GM12873 (cell line): ENCODE data around the gene POFUT2.

Source experiments
- TF ChIP-seq, protein P1 (sequence below): IDR thresholded peaks from 2 replicates; pipeline ENCODE4 v1.5.1; 2012; ENCODE audit warnings: low read depth, mild to moderate bottlenecking, moderate library complexity, low read length, control low read depth; ENCODE audit not compliant: insufficient read depth; ENCODE audit errors: missing control alignments

POFUT2 gene

DNA sequence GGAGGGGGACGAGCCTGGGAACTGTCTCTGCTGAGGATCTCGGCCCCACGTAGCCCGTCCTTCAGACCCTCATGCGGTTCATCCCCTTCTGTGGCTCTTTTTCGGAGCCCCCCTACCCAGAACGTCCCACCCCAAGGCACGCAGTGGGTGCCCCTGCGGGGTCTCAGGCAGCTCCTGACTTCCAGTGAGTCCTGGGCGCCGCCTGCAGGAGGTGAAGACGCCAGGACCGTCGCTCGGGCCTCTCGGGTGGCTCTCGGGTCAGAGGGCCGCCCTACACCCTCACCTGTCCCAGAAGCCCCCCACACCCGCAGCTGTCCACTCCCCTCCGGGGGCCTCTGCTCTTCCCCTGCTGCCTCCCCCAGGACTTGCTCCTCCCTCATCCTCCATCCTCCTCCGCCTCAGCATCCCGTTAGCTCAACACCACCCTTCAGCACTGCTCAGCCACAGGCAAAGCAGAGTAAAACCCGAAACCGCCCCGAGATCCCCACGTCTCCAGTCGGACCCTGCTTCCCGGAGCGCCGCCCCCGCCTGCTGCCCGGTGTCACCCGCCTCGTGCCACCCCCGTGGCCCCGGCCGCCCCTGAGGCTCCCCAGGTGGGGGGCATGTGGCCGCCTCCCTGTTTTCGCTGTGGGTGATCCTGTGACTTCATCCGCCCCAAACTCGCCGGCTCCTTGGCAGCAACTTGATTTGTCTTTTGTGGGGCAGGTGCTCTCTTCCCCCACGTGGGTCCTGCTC, 13.3 kb upstream of the POFUT2 start:
- TF ChIP-seq, protein P1, sequence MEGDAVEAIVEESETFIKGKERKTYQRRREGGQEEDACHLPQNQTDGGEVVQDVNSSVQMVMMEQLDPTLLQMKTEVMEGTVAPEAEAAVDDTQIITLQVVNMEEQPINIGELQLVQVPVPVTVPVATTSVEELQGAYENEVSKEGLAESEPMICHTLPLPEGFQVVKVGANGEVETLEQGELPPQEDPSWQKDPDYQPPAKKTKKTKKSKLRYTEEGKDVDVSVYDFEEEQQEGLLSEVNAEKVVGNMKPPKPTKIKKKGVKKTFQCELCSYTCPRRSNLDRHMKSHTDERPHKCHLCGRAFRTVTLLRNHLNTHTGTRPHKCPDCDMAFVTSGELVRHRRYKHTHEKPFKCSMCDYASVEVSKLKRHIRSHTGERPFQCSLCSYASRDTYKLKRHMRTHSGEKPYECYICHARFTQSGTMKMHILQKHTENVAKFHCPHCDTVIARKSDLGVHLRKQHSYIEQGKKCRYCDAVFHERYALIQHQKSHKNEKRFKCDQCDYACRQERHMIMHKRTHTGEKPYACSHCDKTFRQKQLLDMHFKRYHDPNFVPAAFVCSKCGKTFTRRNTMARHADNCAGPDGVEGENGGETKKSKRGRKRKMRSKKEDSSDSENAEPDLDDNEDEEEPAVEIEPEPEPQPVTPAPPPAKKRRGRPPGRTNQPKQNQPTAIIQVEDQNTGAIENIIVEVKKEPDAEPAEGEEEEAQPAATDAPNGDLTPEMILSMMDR, result no peak

DNA sequence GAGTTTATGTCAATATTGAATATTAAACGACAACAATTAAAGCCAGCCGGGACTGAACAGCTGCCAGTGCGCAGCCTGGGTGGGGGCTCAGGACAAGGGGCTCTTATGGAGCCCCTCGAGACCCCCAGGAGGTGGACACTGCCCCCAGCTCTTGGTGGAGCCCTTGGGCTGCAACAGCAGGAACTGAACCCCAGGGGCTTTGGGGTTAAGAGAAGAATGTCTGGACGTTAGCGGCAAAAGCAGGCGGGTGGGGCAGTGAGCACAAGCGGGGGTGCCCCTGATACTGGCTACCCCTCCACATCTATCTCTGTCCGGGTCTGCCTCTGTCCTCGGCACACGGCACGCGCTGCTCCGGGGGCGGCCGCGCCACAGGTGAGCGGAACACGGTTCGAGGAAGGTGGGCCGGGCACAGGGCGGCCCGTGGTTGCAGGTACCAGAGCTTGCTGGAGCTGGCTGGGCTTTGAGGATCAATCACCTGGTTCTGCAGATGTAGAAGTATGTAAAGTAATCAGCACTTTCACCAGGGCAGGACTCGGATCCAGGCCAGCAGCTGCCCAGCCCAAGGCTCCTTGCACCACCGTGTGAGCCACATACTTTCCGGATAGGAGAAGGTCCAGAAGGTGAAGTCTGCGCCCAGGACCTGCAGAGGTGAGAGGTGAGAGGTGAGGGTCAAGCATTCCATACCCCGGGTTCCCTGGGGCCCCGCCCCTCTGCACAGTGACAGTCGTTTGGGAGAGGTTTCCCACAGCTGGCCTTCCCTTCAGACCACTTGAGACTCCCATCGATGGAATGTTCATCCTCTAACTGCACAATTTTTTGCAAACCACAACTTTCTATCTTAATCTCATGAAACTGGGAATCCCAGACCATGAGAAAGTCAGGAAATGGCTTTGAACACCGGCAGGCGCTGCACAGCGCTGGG, 12.4 kb upstream of the POFUT2 start:
- TF ChIP-seq, protein P1, result no peak

DNA sequence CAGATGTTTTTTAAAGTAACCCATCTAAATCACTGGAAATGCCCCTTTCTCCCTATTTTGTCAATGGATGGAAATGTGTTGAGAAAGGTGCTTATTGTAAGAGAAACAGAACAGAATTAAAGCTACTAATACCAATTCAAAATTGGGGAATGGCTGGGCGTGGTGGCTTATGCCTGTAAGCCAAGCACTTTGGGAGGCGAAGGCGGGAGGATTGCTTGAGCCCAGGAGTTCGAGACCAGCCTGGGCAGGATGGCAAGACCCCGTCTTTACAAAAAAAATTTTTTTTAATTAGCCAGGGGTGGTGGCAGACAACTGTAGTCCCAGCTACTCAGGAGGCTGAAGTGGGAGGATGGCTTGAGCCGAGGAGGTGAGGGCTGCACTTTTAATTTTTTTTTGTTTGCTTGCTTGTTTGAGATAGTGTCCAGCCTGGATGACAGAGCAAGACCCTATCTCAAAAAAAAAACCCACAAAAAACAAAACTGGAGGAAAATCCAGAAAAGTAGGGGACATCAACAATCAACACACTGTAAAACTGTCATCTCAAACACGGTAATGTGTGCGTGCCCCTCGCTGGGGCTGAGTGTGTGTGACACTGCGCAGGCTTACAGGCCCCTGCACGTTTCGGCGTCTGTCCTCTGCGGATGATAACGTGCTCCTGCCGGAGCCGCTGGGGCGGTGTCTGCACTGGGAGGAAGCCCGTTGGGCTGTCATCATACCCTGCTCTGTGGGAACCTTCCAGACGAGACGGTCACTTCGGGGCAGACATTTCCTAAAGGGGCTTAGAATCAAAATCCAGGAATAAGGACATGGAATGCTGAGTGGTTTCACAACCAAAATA, 11.6 kb upstream of the POFUT2 start:
- TF ChIP-seq, protein P1, result no peak

DNA sequence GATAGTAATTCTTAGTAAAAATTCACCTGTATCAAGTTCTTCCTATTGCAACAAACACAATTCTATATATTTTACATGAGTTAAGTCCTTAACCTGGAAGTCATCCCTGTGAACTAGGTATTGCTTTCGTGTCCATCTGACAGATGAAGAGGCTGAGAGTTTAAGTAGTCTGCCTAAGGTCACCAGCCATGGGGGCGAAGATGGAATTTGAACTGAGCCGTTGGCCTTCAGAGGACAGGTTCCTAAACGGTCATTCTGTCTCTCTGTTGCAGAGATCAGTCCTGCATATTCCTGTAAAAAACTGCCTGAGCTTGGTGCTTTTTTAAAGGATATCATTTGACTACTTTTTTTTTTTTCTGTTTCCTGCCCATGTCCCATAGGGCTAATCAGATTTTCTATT, 10.2 kb upstream of the POFUT2 start:
- TF ChIP-seq, protein P1, result no peak

DNA sequence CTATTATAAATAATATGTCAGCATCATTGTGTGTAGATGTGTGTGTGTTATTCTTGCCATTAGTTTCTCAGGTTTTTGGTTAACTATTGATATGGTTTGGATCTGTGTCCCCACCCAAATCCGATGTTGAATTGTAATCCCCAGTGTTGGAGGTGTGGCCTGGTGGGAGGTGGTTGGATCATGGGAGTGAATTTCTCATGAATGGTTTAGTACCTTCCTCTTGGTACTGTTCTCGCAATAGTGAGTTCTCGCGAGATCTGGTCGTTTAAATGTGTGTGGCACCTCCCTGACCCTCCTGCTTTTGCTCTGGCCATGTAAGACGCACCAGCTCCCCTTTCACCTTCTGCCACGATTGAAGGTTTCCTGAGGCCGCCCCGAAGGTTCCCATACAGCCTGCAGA, 9.6 kb upstream of the POFUT2 start:
- TF ChIP-seq, protein P1, result no peak

DNA sequence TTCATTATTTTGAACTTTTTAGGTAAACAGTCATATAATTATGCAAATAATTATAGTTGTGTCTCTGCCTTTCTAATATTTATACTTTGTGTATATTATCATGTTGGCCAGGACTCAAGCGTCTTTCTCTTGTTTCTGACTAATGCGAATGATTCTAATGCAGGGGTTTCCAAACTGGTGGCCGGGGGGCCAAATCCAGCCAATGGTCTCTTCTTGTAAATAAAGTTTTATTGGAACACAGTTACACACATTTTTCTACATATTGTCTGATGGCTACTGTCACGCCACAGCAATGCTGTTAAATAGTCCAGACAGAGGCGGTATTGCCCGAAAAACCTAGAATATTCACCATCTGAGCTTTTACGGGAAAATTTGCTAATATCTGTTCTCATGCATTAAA, 8.9 kb upstream of the POFUT2 start:
- TF ChIP-seq, protein P1, result no peak
